GM12873 (cell line): ENCODE data around the gene AGBL4.

Experiments used
- TF ChIP-seq, protein P1 (sequence below): IDR thresholded peaks from 2 replicates; pipeline ENCODE4 v1.5.1; 2012; ENCODE audit warnings: low read depth, mild to moderate bottlenecking, moderate library complexity, low read length, control low read depth; ENCODE audit not compliant: insufficient read depth; ENCODE audit errors: missing control alignments

AGBL4 gene

DNA sequence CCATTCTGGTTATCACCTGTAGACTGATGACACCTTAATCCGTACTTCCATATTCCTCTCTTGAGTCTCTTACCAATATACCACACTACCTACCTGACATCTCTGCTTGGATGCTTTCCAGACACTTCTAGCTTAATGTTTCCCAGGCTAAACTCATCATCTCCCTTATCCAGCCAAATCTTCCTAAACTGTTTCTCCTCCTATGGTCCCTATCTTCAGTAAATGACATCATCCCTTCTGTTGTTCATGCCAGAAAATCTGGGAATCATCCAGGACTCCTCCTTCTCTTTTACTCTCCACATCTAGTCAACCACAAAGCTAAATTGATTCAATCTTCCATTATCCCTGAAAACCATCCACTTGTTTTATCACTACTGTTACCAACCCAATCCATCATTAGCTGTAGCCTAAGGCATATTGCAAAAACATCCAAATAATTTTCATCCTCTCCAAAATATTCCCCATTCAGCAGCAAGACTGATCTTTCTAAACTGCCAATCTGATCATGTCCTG, 783.0 kb downstream of the AGBL4 start:
- TF ChIP-seq, protein P1, sequence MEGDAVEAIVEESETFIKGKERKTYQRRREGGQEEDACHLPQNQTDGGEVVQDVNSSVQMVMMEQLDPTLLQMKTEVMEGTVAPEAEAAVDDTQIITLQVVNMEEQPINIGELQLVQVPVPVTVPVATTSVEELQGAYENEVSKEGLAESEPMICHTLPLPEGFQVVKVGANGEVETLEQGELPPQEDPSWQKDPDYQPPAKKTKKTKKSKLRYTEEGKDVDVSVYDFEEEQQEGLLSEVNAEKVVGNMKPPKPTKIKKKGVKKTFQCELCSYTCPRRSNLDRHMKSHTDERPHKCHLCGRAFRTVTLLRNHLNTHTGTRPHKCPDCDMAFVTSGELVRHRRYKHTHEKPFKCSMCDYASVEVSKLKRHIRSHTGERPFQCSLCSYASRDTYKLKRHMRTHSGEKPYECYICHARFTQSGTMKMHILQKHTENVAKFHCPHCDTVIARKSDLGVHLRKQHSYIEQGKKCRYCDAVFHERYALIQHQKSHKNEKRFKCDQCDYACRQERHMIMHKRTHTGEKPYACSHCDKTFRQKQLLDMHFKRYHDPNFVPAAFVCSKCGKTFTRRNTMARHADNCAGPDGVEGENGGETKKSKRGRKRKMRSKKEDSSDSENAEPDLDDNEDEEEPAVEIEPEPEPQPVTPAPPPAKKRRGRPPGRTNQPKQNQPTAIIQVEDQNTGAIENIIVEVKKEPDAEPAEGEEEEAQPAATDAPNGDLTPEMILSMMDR = no peak

GRCh38 chr1:49234988-49235387, 788.8 kb downstream of the AGBL4 start:
- TF ChIP-seq, protein P1 = no peak

DNA sequence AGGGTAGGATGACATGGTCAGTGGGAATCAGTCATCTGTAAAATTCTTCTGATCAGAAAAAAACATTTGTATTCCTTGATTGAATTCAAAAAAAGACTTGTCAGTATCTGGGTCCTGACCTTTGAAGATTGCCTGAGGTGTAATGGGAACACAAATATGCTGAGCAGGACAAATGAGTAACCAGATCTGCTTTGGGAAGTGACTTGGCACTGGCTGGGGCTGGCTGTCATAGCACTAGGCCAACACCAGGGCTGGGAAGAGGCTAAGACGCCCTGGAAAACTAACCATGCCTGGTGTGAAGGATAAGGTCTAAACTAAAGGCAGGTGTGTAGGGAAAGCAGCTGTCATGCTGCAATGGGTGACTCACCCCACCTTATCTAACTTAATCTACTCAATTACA, 794.2 kb downstream of the AGBL4 start:
- TF ChIP-seq, protein P1 = no peak

- TF ChIP-seq, protein P1 = no peak
Observed at GRCh38 chr1:49226758-49227157, 797.0 kb downstream of the AGBL4 start.

DNA sequence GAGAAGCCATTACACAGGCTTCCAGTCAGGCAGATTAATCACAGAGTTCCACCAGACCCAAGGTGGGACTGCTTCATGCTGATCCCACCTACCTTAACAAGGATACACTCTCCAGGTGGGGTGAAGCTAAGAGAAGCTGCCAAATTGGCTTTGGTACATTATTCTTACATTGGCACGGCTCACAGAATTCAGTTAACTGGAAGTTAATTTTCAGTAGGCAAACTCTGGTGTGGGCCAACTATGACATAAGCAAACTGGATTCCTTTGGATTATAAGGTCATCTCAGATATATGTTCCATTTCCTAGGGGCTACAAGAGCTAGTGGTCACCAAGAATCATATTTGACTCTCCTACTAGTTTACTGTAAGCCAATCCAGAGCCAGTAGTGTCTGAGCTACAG, 798.3 kb downstream of the AGBL4 start:
- TF ChIP-seq, protein P1 = no peak

DNA sequence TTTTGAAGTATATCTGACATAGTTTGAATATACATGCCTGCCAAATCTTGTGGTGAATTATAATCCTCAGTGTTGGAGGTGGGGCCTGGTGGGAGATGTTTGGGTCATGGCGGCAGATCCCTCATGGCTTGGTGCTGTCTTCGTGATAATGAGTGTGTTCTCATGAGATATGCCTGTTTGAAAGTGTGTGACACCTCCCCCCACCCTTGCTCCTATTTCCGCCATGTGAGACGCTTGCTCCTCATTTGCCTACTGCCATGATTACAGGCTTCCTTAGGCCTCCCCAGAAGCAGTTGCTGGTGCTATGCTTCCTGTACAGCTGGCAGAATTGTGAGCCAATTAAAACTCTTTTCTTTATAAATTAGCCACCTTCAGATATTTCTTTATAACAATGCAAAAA, 810.5 kb downstream of the AGBL4 start:
- TF ChIP-seq, protein P1 = no peak

- TF ChIP-seq, protein P1 = no peak
Observed at GRCh38 chr1:49208712-49209111, 815.0 kb downstream of the AGBL4 start.
